Cortex of kidney (tissue), 1 donor: ENCODE results near the gene NUDT21.

Source experiments
- DNase-seq: peaks from one replicate; lab custom pipeline; 2025; lab: John Stamatoyannopoulos, UW

The NUDT21 gene

DNA sequence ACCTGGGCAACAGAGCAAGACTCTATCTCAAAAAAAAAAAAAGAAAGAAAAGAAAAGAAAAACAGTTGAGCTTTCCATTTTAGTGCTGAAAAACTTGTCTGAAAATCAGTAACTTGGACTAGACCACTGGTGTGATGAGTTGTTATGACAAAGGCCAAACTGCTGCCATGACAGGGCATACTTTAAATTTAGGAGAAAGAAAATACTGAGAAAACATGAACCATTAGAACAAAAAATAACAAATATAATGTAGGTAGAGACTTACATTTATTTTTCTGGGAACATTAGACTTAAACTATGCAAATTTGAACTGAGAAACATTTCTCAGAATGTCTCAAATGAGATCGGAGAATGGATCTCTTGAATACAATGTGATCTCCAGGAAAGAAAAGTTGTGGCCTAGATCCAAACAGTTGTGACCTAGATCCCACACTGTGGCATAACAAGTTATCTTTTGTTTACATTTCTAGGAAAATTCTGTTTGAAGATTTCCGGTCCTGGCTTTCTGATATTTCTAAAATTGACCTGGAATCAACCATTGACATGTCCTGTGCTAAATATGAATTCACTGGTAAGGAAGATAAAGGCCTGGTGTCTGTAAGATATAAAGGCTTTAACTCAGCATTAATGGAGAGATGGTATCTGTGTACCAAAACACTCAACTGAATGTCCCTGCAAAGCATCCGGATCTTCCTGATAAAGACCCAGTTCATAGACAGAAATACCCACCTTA is 11.1 kb upstream of the NUDT21 start:
- DNase-seq, result no peak

- no peak for DNase-seq
Measured at GRCh38 chr16:56460101-56460500, 9.0 kb upstream of the NUDT21 start.

DNA sequence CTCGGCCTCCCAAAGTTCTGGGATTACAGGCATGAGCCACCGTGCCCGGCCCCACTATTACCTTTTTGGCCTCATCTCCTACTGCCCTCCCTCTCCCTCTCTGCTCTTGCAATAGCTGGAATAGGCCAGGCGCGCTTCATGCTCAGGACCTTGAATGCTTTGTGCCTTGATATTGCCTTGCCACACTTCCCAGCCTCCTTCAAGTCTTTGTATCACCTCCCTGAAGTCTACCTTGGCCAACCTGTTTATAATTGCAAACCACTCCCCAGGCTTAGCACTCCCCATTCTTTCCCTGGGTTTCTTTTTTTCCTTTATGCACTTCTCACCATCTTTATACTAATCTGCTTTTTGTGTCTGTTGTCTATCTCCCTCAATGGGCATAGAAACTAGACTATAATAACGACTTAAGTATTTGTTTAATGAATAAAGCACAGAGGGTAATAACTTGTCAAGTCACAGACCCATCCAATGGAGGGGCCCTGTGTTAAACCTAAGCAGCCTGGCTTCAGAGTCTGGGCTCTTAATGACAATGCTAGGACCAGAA is 6.9 kb upstream of the NUDT21 start:
- no peak for DNase-seq

- DNase-seq, result no peak
Measured at GRCh38 chr16:56451753-56452689, 889 bp upstream of the NUDT21 start.

GRCh38 chr16:56450275-56450985 is 702 bp downstream of the NUDT21 start:
- no peak for DNase-seq

DNA sequence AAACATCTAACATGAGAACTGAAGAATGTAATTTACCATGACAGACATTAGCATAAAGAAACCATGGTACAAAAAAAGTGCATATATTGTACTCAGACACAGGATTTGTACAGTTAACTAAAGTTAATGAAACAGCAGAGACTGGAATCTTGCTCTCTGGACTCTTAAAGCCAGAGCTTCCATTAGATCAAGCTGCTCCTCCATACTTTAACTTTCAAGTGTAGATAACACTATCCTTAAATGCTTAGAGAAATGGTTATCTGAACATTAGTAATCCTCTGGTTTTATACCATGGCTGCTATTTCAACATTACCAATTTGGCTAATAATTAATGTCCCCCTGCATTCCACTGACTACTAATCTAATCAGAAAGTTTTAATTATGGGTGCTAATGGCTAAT is 3.1 kb downstream of the NUDT21 start:
- DNase-seq, result no peak

DNA sequence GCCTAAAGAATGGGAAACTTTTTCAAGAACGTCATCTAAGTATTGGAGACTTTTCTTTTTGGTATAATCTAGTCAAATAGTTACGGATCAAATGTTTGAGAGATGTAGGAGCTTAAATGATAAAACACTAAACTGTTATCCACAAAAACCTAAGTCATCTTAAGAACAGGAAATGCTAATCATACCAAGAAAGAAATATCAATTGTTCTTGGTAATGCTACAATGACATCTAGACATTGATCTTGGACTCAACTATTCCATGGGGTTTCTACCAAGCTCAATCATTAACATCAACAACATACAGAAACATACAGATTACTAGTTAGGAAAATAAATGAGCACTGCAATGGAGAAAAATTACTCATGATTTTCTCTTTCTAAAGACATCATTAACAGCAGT is 3.8 kb downstream of the NUDT21 start:
- DNase-seq, result no peak

GRCh38 chr16:56438038-56438437 is 13.1 kb downstream of the NUDT21 start:
- no peak for DNase-seq

DNA sequence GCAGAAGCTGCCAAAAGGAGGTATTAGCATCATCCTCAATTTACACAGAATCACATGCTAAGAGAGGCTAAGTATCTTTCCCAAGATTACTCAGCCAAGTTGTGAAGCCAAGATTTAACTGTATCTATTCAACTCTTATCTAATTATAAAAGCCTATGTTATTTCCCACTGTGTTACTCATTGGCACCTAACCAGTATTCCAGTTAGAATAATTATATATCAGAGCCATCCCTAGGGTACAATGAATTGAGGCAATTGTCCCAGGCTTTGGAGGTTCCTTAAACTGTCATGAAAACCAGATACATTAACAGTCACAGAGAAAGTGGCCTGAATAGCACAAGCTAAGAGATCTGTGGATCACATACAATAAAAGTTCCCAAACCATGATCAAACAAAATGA is 14.9 kb downstream of the NUDT21 start:
- DNase-seq, result no peak

DNA sequence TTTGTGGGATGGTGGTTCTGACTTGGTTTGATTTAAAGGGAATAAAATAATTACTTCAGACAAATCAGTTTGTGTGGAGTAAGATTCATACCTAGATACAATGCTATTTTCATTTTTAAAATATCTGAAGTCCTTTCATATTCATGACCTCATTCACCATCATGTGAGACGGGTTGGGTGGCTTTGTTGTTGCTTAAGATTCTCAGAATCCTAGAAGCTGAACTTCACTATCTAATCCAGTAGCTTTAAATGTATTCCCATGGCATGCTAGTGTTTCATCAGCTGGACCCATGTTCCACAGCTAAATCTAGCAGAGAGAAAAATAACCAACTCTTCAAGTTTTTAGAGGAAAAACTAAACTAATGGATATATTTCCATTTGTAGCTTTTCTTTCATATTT is 23.0 kb downstream of the NUDT21 start:
- no peak for DNase-seq

DNA sequence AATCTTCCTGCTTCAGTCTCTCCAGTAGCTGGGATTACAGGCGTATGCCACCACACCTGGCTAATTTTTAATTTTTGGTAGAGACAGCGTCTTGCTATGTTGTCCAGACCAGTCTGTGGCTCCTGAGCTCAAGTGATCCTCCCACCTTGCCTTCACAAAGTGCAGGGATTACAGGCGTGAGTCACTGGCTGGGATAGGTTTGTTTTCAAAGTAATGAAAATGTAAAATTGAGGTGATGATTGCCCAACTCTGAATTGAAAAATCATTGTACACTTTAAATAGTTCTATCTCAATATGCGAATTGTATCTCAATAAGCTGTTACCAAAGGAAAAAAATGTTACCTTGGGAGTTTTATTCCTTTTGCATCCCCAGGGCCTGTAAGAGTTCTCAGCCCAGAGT is 24.5 kb downstream of the NUDT21 start:
- DNase-seq, result no peak

DNA sequence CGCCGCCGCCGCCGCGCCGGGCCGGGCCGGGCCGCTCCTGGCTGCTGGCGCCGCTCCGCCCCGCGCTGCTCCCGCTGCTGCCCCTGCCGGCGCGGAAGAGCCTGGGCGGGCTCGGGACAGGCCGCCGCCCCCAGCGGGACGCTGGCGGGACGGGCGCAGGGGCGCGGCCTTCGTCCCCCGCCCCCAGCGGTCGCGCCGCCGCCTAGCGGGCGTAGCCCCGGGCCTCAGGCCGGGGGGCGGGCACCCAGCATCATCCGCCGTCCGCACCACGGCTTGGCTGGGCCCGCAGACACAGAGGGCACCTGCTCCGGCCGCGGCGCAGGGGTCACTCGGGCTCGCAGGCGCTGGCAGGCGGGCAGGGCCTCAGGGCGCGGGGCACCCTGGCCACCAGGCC is 25.7 kb downstream of the NUDT21 start, which contains the start of gene AMFR:
AMFR (minus strand) TSS at position 107 of the 394 bp plus-strand sequence. CDS start 218 bp downstream, outside the sequence.
- DNase-seq, result no peak

- DNase-seq, result no peak
Measured at GRCh38 chr16:56424791-56425438, 26.2 kb downstream of the NUDT21 start.

DNA sequence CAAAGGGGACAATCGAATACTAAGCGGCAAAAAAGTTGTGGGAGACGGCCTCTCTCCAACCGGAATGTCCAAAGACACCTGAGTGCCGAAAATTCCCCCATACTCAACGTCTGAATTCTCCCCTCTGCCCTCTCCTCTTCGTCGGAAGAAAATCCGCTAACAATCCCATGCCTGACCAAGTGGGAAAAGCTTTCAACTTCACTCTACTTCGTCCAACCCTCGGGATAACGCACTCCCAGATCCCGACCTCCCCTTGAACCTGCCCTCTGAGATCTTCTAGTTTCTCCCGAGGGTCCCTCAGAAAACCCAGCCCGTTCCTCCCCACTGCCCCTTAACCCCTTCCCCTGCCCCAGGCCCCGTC is 26.7 kb downstream of the NUDT21 start:
- DNase-seq, result no peak

DNA sequence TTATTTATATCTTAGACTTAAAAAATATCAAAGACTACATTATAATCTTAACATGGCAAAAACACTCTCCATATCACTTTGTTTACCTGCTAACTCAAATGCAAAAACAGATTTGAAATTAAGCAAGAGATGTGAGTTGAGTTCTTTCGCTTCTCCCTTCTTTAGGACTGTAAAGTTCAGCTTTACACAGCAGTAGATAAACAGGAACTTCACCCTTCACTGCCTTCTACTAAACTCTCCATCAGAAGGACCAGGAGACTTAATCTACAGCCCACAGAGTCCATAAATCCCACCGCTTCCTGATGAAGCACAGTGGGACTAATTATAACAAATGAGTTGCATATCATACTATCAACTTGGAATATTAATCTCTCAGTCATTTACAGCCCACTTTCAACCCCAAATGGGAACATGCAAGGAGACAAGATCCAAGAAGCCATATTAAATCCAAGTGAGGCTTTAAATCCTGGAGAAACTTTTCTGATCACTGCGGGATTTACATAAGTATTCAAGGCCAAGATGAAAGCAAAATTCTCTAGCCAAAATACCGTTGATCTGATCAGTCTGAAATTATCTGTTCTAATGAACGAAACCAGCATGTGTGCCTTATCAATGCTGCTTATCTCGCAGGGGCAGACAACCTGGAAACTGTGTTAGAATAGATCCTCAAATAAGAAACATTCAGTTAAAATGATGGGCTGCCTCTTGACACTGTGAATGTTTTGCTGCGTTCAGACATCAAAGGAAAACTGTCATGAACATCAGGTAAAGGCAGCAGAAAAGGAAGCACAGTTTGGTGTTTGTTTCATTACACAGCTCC is 27.3 kb downstream of the NUDT21 start:
- no peak for DNase-seq

DNA sequence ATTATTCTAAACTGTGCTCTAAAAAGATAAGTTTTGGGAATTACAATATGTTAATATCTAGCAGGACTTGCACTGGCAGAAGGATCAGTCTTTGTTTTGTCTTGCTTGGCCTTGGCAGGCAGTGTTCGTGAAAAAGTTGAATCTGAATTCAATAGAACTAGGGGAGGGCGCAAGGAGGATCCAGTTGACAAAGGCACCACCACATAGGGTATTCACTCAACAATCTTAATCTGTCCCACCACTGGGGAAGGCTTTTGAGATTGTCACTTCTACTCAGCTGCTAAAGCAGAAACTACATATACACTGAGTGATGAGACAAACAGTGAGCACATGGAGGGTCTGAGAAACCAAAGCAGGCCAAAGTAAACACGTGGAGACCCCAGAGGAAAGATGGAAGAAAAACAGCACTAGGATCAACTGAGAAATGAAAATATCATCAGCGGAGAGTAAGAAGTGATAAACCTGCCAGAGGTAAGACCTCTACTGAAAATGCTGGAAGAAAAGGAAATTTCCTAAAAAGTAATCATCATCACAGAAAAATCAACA is 28.2 kb downstream of the NUDT21 start:
- no peak for DNase-seq

DNA sequence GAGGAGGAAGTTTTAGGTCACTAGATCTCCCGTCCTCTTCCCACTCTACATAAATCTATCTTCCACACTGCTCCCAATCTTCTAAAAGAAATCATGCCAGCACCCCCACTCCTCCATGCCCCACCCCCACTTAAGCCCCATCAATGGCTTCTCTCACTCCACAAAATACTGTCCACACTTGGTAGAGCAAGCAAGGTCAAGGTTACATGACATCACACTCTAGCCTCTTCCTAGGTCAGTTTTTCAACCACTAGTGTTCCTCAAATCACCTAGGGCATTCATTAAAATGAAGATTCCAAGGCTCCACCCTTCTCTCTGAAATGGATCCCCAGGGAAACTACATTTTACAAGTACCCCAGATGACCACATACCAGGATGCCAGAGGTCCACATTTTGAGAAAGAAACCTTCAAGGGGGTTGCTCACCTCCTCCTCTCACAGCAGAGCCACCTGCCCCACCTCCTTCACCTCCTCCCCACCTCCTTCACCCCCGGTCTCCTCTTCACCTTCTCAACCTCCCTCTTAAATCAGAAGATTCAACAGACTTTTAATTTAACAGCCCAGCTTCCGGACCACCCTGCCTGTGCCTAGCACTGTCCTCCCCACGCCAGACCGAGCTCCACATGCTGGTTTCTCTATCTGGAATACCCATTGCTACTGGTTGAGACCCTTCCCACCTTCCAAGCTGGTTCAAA is 29.0 kb downstream of the NUDT21 start:
- DNase-seq, result no peak

DNA sequence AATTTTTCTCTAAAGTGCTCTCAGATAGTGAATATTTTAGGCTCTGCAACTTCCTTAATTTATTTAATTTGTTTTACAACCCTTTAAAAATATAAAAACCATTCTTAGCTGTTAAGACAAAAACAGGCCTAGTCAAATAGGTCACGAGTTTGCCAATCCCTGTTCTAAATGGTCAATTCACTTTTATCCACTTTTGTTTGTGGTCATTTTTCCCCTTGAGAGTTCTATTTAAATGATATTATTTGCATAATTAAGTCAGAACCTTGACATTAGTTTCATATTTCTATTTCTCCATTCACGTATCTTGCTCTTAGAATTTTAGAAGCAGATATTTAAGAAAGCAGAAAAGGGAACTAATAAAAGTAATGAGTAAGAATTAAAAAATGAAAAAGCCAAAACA is 29.8 kb downstream of the NUDT21 start:
- DNase-seq, result no peak

- no peak for DNase-seq
Measured at GRCh38 chr16:56420613-56421012, 30.5 kb downstream of the NUDT21 start.
